Thyroid gland (tissue), 4 donors: ENCODE results near the gene CTSH. TPM values are rescaled to one million over a fixed set of nuclear protein-coding genes. Genes with fewer than 3 reads are reported as not detected.

Source experiments
- DNase-seq, 2 donors: peaks; one replicate each; pipeline ENCODE4 v3.0.0-alpha.2; 2019
- H3K27ac ChIP-seq, 3 donors: fragments of 200-600 bp; sonication (generic); 1 replicate in 2 of 3; 2 replicates in 1 of 3; pipeline ENCODE4 v1.5.1; 2016 to 2019; ENCODE audit warnings: mild to moderate bottlenecking in 1 of 3, moderate library complexity in 1 of 3
- H3K27me3 ChIP-seq: fragments of 200-600 bp; sonication (generic); one replicate; pipeline ENCODE4 v1.5.1; 2019
- H3K36me3 ChIP-seq, 2 donors: fragments of 200-600 bp; sonication (generic); one replicate each; pipeline ENCODE4 v1.5.1; 2016 to 2019
- H3K4me1 ChIP-seq, 2 donors: fragments of 200-600 bp; sonication (generic); one replicate each; pipeline ENCODE4 v1.5.1; 2017 to 2019
- H3K4me3 ChIP-seq, 3 donors: fragments of 200-600 bp; sonication (generic); replicated peaks in 1 of 3; 1 replicate in 2 of 3; 2 replicates in 1 of 3; pipeline ENCODE4 v1.5.1; 2016; ENCODE audit warnings: mild to moderate bottlenecking in 1 of 3
- H3K9me3 ChIP-seq: fragments of 200-600 bp; sonication (generic); one replicate; pipeline ENCODE4 v1.5.1; 2017
- CTCF ChIP-seq, 6 experiments: fragments of 200-600 bp in 3 of 6; fragments of 450-650 bp in 3 of 6; sonication (generic) in 3 of 6; IDR thresholded peaks; one replicate each; pipeline ENCODE4 v1.5.1; 2016 to 2019; ENCODE audit warnings: antibody characterized with exemption in 6 of 6, mild to moderate bottlenecking in 2 of 6, inconsistent platforms in 1 of 6, moderate library complexity in 1 of 6
- POLR2A ChIP-seq, 2 donors: fragments of 450-650 bp; IDR thresholded peaks; one replicate each; pipeline ENCODE4 v1.6.1; 2017; ENCODE audit warnings: antibody characterized with exemption in 2 of 2, mild to moderate bottlenecking in 2 of 2, moderate library complexity in 1 of 2
- WGBS, 2 donors: methylation state at CpG; one replicate each; pipeline ENCODE4 v1.1.5; 2017; 5-methylcytosine and 5-hydroxymethylcytosine counted together
- intact Hi-C: fragments of 100-400 bp; cut with DNase I; formaldehyde crosslinking; loops from one replicate; pipeline ENCODE4 v1.15.1; 2023
- total RNA-seq, 4 donors: library from RNA; depleted of rRNA; stranded (reverse); fragments of >200 nt; gene quantifications; one replicate each; pipeline ENCODE4 v1.2.3, GENCODE V29; 2016

CTSH gene
- total RNA-seq, 4 donors from 2014 or later, result 91.1 to 123 (median 110) TPM

GRCh38 chr15:78915341-78916087, 29.3 kb downstream of the CTSH start:
- 84 to 92% methylated on average over 9 to 12 of the region's 12 CpGs for WGBS, 2 donors
- Histone ChIP-seq H3K27me3 (no peaks in the 10 kb centered on the region), H3K4me1 (peaks cover 4 to 29% of the 10 kb centered on the region in 2 donors), H3K36me3 (peaks cover 0 to 5% of the 10 kb centered on the region in 2 donors), H3K4me3 (no peak overlapping the region), H3K27ac (peak overlapping the region in 1 of 3 donors; percentile 36), H3K9me3 (no peaks in the 10 kb centered on the region)
- TF ChIP-seq POLR2A (IDR thresholded peaks at IDR 0.05) (no peak), CTCF (IDR thresholded peaks at IDR 0.05) (no peak)
- no peak for DNase-seq
- intact Hi-C loops, result no loop called here

- H3K4me3 ChIP-seq, result no peak overlapping the region
- TF ChIP-seq POLR2A (IDR thresholded peaks at IDR 0.05) (no peak), CTCF (IDR thresholded peaks at IDR 0.05) (peak in 3 of 6 experiments; percentile 26 to 37 (median 32))
- WGBS, 2 donors, result 68 to 80% methylated on average over 11 to 13 of the region's 13 CpGs
- H3K27me3 ChIP-seq, result no peaks in the 10 kb centered on the region
- H3K9me3 ChIP-seq, result no peaks in the 10 kb centered on the region
- no peak for DNase-seq
- H3K27ac ChIP-seq, result peak overlapping the region in 1 of 3 donors; percentile 24
- peaks cover 4 to 29% of the 10 kb centered on the region in 2 donors for H3K4me1 ChIP-seq
- intact Hi-C loops, result no loop called here
- peaks cover 2 to 12% of the 10 kb centered on the region in 2 donors for H3K36me3 ChIP-seq
Observed at GRCh38 chr15:78914027-78914764, 30.6 kb downstream of the CTSH start.

DNA sequence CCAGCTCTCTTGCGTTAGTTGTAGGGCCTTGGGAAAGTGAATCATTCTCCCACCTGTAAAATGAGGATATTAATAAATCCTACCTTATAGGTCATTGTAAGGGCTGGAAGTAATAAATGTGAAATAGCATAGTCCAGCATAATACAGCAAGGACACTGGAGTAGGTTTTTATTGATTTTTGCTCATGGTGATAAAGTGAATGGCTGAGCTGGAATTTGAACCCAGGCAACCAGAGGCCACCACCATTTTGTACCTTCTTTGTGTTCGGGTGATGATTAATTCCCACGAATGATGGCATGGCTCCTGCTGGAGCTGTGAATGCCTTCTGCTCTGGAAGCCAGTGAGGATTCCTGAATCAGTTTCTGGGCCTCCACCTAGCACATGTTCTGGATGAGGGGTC, 31.8 kb downstream of the CTSH start:
- Histone ChIP-seq H3K27ac (no peak overlapping the region), H3K9me3 (no peaks in the 10 kb centered on the region), H3K4me1 (peaks cover 4 to 29% of the 10 kb centered on the region in 2 donors), H3K4me3 (no peak overlapping the region), H3K27me3 (no peaks in the 10 kb centered on the region), H3K36me3 (peaks cover 3 to 12% of the 10 kb centered on the region in 2 donors)
- no peak for DNase-seq
- TF ChIP-seq POLR2A (IDR thresholded peaks at IDR 0.05), result no peak
- intact Hi-C loops, result no loop called here
- 94 to 96% methylated on average over 3 of the region's 3 CpGs for WGBS, 2 donors

- Histone ChIP-seq H3K27me3 (no peaks in the 10 kb centered on the region), H3K36me3 (peaks cover 4 to 13% of the 10 kb centered on the region in 2 donors), H3K9me3 (no peaks in the 10 kb centered on the region), H3K27ac (no peak overlapping the region), H3K4me3 (no peak overlapping the region), H3K4me1 (peaks cover 4 to 29% of the 10 kb centered on the region in 2 donors)
- intact Hi-C loops, result no loop called here
- TF ChIP-seq CTCF (IDR thresholded peaks at IDR 0.05) (no peak), POLR2A (IDR thresholded peaks at IDR 0.05) (no peak)
- WGBS, 2 donors, result 92 to 93% methylated on average over 2 of the region's 2 CpGs
- no peak for DNase-seq
Observed at GRCh38 chr15:78912316-78912715, 32.5 kb downstream of the CTSH start.

- Histone ChIP-seq H3K4me3 (no peak overlapping the region), H3K27me3 (no peaks in the 10 kb centered on the region), H3K9me3 (no peaks in the 10 kb centered on the region), H3K4me1 (peaks cover 9 to 31% of the 10 kb centered on the region in 2 donors), H3K36me3 (peaks cover 9 to 21% of the 10 kb centered on the region in 2 donors), H3K27ac (no peak overlapping the region)
- intact Hi-C loops, result no loop called here
- 85 to 89% methylated on average over 7 of the region's 7 CpGs for WGBS, 2 donors
- TF ChIP-seq CTCF (IDR thresholded peaks at IDR 0.05) (no peak), POLR2A (IDR thresholded peaks at IDR 0.05) (no peak)
- no peak for DNase-seq
Observed at GRCh38 chr15:78910271-78910670, 34.6 kb downstream of the CTSH start.
